ENCODE data around the gene DNLZ.

DNA sequence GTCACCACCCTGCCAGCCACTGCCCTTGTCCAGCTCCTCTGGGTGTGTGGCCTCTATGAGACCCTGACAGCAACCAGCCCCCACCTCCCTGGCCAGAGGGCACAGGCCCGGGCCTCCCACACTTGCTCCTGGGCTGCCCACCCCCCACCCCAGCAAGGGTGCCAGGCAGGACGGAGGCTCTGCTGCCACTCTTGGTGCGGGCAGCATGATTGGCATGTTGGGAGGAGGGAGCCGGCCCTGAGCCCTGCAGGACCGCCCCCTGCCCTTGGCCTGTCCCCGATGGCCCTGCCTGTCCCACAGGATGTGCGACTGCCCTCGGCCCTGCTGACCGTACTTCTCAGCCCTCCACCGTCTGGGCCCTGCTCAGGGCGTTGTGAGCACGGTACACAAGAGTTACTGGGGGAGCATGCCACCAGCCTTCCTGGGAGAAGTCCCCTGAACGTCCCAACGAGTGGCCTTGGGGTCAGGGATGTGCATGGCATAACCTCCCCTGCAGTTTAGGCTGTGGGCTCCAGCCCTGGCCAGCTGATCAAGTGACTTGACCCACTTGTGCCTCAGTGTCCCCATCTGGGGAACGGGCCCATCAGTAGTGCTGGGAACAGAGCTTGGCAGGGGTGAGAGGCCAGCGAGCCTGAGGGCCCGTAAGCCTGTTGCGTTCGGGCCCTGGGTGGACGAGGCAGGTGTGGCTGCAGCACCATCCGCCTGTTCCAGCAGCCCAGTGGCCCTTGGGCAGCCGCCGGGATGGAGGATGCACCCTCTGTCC, 20.2 kb downstream of the DNLZ start:
- TF ChIP-seq, protein P1, sequence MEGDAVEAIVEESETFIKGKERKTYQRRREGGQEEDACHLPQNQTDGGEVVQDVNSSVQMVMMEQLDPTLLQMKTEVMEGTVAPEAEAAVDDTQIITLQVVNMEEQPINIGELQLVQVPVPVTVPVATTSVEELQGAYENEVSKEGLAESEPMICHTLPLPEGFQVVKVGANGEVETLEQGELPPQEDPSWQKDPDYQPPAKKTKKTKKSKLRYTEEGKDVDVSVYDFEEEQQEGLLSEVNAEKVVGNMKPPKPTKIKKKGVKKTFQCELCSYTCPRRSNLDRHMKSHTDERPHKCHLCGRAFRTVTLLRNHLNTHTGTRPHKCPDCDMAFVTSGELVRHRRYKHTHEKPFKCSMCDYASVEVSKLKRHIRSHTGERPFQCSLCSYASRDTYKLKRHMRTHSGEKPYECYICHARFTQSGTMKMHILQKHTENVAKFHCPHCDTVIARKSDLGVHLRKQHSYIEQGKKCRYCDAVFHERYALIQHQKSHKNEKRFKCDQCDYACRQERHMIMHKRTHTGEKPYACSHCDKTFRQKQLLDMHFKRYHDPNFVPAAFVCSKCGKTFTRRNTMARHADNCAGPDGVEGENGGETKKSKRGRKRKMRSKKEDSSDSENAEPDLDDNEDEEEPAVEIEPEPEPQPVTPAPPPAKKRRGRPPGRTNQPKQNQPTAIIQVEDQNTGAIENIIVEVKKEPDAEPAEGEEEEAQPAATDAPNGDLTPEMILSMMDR (conservative IDR thresholded peaks at IDR 0.05), result no peak
- TF ChIP-seq EZH2 (IDR thresholded peaks at IDR 0.05; ENCODE audit: low read depth), result no peak
